ENCODE data around the gene VAT1. TPM values are rescaled to one million over a fixed set of nuclear protein-coding genes. Genes with fewer than 3 reads are reported as not detected.

VAT1 gene
- total and polyA plus RNA-seq, 2 of the 13 experiments (the other 11 are each of a cell fraction or from before 2014, with no cell fraction given): 143 to 205 TPM

- no peak for TF ChIP-seq HHEX (CRISPR knock-in tag; IDR thresholded peaks at IDR 0.05)
- TF ChIP-seq, protein P1, sequence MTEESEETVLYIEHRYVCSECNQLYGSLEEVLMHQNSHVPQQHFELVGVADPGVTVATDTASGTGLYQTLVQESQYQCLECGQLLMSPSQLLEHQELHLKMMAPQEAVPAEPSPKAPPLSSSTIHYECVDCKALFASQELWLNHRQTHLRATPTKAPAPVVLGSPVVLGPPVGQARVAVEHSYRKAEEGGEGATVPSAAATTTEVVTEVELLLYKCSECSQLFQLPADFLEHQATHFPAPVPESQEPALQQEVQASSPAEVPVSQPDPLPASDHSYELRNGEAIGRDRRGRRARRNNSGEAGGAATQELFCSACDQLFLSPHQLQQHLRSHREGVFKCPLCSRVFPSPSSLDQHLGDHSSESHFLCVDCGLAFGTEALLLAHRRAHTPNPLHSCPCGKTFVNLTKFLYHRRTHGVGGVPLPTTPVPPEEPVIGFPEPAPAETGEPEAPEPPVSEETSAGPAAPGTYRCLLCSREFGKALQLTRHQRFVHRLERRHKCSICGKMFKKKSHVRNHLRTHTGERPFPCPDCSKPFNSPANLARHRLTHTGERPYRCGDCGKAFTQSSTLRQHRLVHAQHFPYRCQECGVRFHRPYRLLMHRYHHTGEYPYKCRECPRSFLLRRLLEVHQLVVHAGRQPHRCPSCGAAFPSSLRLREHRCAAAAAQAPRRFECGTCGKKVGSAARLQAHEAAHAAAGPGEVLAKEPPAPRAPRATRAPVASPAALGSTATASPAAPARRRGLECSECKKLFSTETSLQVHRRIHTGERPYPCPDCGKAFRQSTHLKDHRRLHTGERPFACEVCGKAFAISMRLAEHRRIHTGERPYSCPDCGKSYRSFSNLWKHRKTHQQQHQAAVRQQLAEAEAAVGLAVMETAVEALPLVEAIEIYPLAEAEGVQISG (CRISPR knock-in tag; IDR thresholded peaks at IDR 0.05): peak; percentile 68; the same call in 1 of the 2 replicates
- no peak for TF ChIP-seq ZNF234 (CRISPR knock-in tag; conservative IDR thresholded peaks at IDR 0.05)
- peak; percentile 93 for TF ChIP-seq ASH2L (IDR thresholded peaks at IDR 0.05; ENCODE audit: insufficient read length, low read depth, low read length)
- TF ChIP-seq ZFP82 (CRISPR knock-in tag; IDR thresholded peaks at IDR 0.05; ENCODE audit: borderline replicate concordance): no peak
- peak; percentile 78 for TF ChIP-seq ZNF138 (CRISPR knock-in tag; IDR thresholded peaks at IDR 0.05; ENCODE audit: low read depth)
- peak; percentile 39 for TF ChIP-seq ZBTB33 (CRISPR knock-in tag; IDR thresholded peaks at IDR 0.05)
- no peak; the same call in 1 of the 2 replicates for TF ChIP-seq ZNF296 (CRISPR knock-in tag; conservative IDR thresholded peaks at IDR 0.05)
- TF ChIP-seq ARID5B (CRISPR knock-in tag; IDR thresholded peaks at IDR 0.05): peak; percentile 55
- TF ChIP-seq RCOR2 (CRISPR knock-in tag; IDR thresholded peaks at IDR 0.05): no peak; the same call in 1 of the 2 replicates
- 0 out of 2 replicates have a peak, but pooled peaks have one; percentile 30 for TF ChIP-seq ZNF563 (CRISPR knock-in tag; IDR thresholded peaks at IDR 0.05)
- TF ChIP-seq HNF4G (IDR thresholded peaks at IDR 0.05; ENCODE audit: borderline replicate concordance, low read depth, low read length): no peak
- no peak for TF ChIP-seq HNF4G (CRISPR knock-in tag; IDR thresholded peaks at IDR 0.05; ENCODE audit: borderline replicate concordance, low read depth)
- TF ChIP-seq KLF16 (CRISPR knock-in tag; IDR thresholded peaks at IDR 0.05): peak in 1 of 2 experiments; percentile 41; a peak in 2 of 4 replicates
- no peak for TF ChIP-seq SSRP1 (CRISPR knock-in tag; IDR thresholded peaks at IDR 0.05)
- TF ChIP-seq GATA4 (IDR thresholded peaks at IDR 0.05; ENCODE audit: borderline replicate concordance, low read depth): no peak
- TF ChIP-seq RARA (CRISPR knock-in tag; IDR thresholded peaks at IDR 0.05): no peak
- TF ChIP-seq, protein P2, sequence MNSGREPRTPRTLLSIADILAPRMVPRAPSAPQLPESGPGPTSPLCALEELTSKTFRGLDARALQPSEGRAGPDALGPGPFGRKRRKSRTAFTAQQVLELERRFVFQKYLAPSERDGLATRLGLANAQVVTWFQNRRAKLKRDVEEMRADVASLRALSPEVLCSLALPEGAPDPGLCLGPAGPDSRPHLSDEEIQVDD (CRISPR knock-in tag; IDR thresholded peaks at IDR 0.05; ENCODE audit: borderline replicate concordance): no peak
- peak; percentile 76; the same call in 1 of the 2 replicates for TF ChIP-seq ZNF816 (CRISPR knock-in tag; IDR thresholded peaks at IDR 0.05; ENCODE audit: borderline replicate concordance)
- TF ChIP-seq FOSL2 (CRISPR knock-in tag; IDR thresholded peaks at IDR 0.05): peak; percentile 21; the same call in 1 of the 2 replicates
Measured at GRCh38 chr17:43006639-43007551, 15.3 kb downstream of the VAT1 start, which contains the start of gene IFI35 (continued).
